ENCODE measurements around the gene TRIM52. TPM values are rescaled to one million over a fixed set of nuclear protein-coding genes. Genes with fewer than 3 reads are reported as not detected.

TRIM52 gene
- total and polyA plus RNA-seq, 9 of the 15 experiments (the other 6 are each of a cell fraction or from before 2014, with no cell fraction given): 3.3 to 21.9 (median 13.5) TPM

- no peak for TF ChIP-seq PTTG1 (tag; IDR thresholded peaks at IDR 0.05; ENCODE audit: low read depth)
- TF ChIP-seq GABPA (tag; conservative IDR thresholded peaks at IDR 0.05; ENCODE audit: low read depth): peak; percentile 92
- TF ChIP-seq IRF9 (tag; IDR thresholded peaks at IDR 0.05): no peak
- TF ChIP-seq EP300 (IDR thresholded peaks at IDR 0.05; ENCODE audit: low read length): no peak
- TF ChIP-seq RAD21 (CRISPR knock-in tag; conservative IDR thresholded peaks at IDR 0.05 in 1 of 2, IDR thresholded peaks at IDR 0.05 in 1 of 2): no peak
- no peak for TF ChIP-seq ZNF282 (CRISPR knock-in tag; IDR thresholded peaks at IDR 0.05)
- peak; percentile 7; the same call in 1 of the 2 replicates for TF ChIP-seq JUND (IDR thresholded peaks at IDR 0.05; ENCODE audit: borderline replicate concordance, low read depth, low read length)
- no peak for TF ChIP-seq JUND (tag; IDR thresholded peaks at IDR 0.05; ENCODE audit: borderline replicate concordance, low read depth, low read length)
- no peak for TF ChIP-seq MED1 (CRISPR knock-in tag; IDR thresholded peaks at IDR 0.05; ENCODE audit: borderline replicate concordance)
- no peak for TF ChIP-seq ATF2 (CRISPR knock-in tag; IDR thresholded peaks at IDR 0.05)
- TF ChIP-seq ZNF57 (CRISPR knock-in tag; IDR thresholded peaks at IDR 0.05): no peak
- TF ChIP-seq MAX (CRISPR knock-in tag; IDR thresholded peaks at IDR 0.05): no peak
- no peak for TF ChIP-seq FIP1L1 (IDR thresholded peaks at IDR 0.05; ENCODE audit: low read depth, low read length, poor library complexity, severe bottlenecking)
- peak; percentile 29; the same call in 1 of the 2 replicates for TF ChIP-seq ZNF592 (IDR thresholded peaks at IDR 0.05)
- 0 out of 2 replicates have a peak, but pooled peaks have one; percentile 18 for TF ChIP-seq ZNF224 (CRISPR knock-in tag; IDR thresholded peaks at IDR 0.05)
- no peak for TF ChIP-seq RHOXF2B (CRISPR knock-in tag; conservative IDR thresholded peaks at IDR 0.05)
- no peak for TF ChIP-seq NR2F6 (CRISPR knock-in tag; IDR thresholded peaks at IDR 0.05)
- peak; percentile 65 for TF ChIP-seq CCNT2 (IDR thresholded peaks at IDR 0.05; ENCODE audit: borderline replicate concordance, extremely low read depth, insufficient read length, low read depth, low read length)
- no peak for TF ChIP-seq ZFP36 (IDR thresholded peaks at IDR 0.05; ENCODE audit: low read depth, low read length, partially characterized antibody)
- peak; percentile 63 for TF ChIP-seq TAF9B (IDR thresholded peaks at IDR 0.05; ENCODE audit: partially characterized antibody)
- TF ChIP-seq SAFB (IDR thresholded peaks at IDR 0.05; ENCODE audit: borderline replicate concordance, low read depth, low read length): 0 out of 2 replicates have a peak, but pooled peaks have one; percentile 16
These were observed 14.5 kb downstream of the TRIM52 start (continued) for GRCh38 chr5:181246276-181247049.
